Coronary artery (tissue), 2 donors: Measurements from ENCODE around the gene FZD8.

ENCODE experiments used
- DNase-seq: peaks from one replicate; pipeline ENCODE4 v3.0.0-alpha.2; 2017; ENCODE audit warnings: low spot score
- H3K27ac ChIP-seq, 2 donors: fragments of 200-600 bp; sonication (generic); one replicate each; pipeline ENCODE4 v1.5.1; 2016 to 2019
- H3K4me3 ChIP-seq: fragments of 200-600 bp; sonication (generic); 2 replicates; pipeline ENCODE4 v1.5.1; 2016; ENCODE audit warnings: mild to moderate bottlenecking, moderate library complexity
- CTCF ChIP-seq: fragments of 200-600 bp; sonication (generic); IDR thresholded peaks from one replicate; pipeline ENCODE4 v1.5.1; 2019; ENCODE audit warnings: antibody characterized with exemption

The FZD8 gene

GRCh38 chr10:35636956-35637355, 5.1 kb downstream of the FZD8 start:
- Histone ChIP-seq H3K4me3 (no peak overlapping the region), H3K27ac (no peak overlapping the region)
- no peak for TF ChIP-seq CTCF
- DNase-seq = no peak

GRCh38 chr10:35635576-35635975, 6.5 kb downstream of the FZD8 start:
- no peak overlapping the region for H3K4me3 ChIP-seq
- TF ChIP-seq CTCF = peak; percentile 72
- H3K27ac ChIP-seq = no peak overlapping the region
- DNase-seq = no peak

GRCh38 chr10:35633006-35633980, 8.8 kb downstream of the FZD8 start:
- H3K27ac ChIP-seq = no peak overlapping the region
- no peak for TF ChIP-seq CTCF
- no peak overlapping the region for H3K4me3 ChIP-seq
- DNase-seq = no peak

- no peak for TF ChIP-seq CTCF
- DNase-seq = no peak
- H3K4me3 ChIP-seq = no peak overlapping the region
Observed at GRCh38 chr10:35632027-35632426, 10.1 kb downstream of the FZD8 start.

GRCh38 chr10:35631404-35631803, 10.7 kb downstream of the FZD8 start:
- DNase-seq = no peak
- TF ChIP-seq CTCF = no peak
- Histone ChIP-seq H3K4me3 (no peak overlapping the region), H3K27ac (no peak overlapping the region)

More at GRCh38 chr10:35632027-35632426, 10.1 kb downstream of the FZD8 start:
- H3K27ac ChIP-seq = no peak overlapping the region

- no peak for DNase-seq
- no peak for TF ChIP-seq CTCF
Observed at GRCh38 chr10:35626971-35627507, 15.1 kb downstream of the FZD8 start.

GRCh38 chr10:35614312-35614711, 27.8 kb downstream of the FZD8 start:
- H3K27ac ChIP-seq = no peak overlapping the region
- no peak overlapping the region for H3K4me3 ChIP-seq
- TF ChIP-seq CTCF = no peak

More at GRCh38 chr10:35626971-35627507, 15.1 kb downstream of the FZD8 start:
- no peak overlapping the region for H3K27ac ChIP-seq
- no peak overlapping the region for H3K4me3 ChIP-seq

More at GRCh38 chr10:35614312-35614711, 27.8 kb downstream of the FZD8 start:
- DNase-seq = no peak
